ENCODE measurements around the gene FOXL1.

GRCh38 chr16:86538196-86538780, 40.1 kb upstream of the FOXL1 start:
- no peak for TF ChIP-seq YY1 (IDR thresholded peaks at IDR 0.05; ENCODE audit: insufficient read depth, insufficient read length)
- TF ChIP-seq ZNF274 (IDR thresholded peaks at IDR 0.05; ENCODE audit: low read depth, low read length), result no peak
- no peak for TF ChIP-seq SUZ12 (IDR thresholded peaks at IDR 0.05; ENCODE audit: extremely low read depth, insufficient read depth, insufficient read length)

Data from NT2/D1 (cell line).